HuH-7.5 (cell line): ENCODE results near the gene LPGAT1.

ENCODE experiments used
- DNase-seq: peaks from one replicate; pipeline ENCODE4 v3.0.0; 2011; ENCODE audit warnings: low spot score

LPGAT1 gene

GRCh38 chr1:211762206-211762605 lies 68.4 kb downstream of the LPGAT1 start:
- DNase-seq: no peak

GRCh38 chr1:211761400-211761799 lies 69.2 kb downstream of the LPGAT1 start:
- DNase-seq: no peak

- no peak for DNase-seq
These were observed 74.0 kb downstream of the LPGAT1 start for GRCh38 chr1:211756471-211757020.

DNA sequence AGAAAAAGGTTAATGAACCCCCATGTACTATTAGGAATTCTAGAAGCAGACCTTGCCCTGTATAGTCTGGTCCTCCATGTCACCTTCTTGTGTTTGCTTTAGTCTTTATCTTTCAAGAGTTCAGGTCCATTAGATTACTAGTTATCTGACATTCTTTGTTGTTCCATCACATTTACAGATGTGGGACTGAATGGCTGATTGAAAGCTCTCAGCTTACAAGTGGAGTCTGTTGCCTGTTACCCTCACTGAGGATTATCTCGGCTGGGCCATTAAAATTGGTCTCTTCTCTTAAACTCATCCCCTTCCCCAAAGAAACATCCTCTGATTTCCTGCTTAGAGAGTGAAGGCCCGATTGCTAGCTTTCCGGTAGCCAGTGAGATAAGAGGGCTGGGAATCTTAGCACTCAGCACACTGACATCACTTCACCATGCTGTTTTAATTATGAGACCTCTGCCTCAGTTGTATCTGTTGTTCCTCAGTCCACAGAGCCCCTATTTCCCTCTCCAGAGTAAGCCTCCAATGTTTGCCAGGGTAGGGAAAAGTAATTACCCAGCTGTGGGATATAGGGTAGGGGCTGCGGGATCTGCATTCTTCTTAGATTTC lies 76.8 kb downstream of the LPGAT1 start:
- DNase-seq: no peak

- no peak for DNase-seq
These were observed 77.5 kb downstream of the LPGAT1 start for GRCh38 chr1:211752951-211753486.

DNA sequence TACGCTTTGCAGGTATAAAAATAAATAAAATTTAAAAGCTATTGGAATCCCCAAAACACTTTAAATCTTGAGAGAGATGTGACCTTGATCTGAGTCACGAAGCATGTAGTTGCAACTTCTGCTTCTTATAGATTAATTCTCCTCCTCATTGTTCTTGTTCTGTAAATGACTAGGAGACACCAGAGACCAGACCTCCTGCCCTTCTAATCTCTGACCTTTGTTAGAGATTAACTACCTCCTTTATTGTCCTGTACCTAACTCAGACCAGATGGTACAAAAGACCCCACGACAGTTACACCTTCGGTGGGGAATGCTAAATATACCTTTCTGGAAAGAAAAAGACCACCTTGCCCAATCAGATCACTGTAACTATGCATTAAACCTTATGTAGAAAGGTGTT lies 78.2 kb downstream of the LPGAT1 start:
- no peak for DNase-seq

DNA sequence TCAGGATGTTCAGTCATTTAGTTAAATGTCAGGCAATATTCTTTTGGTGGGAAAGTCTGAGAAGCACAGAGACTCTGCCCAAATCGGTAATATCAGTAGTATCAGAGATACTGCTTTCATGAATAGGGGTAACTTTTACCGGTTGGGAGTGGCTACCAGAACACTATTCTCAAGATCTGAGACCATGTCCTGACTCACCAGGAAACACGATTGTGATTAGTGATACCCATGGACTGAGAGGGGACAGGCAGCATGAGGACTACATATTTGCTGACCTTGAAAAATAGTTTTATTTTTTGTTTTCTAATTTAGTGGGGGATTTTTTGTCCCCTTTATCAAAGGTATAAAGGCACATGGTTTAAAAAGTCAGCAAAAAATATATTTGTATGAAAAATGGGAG lies 79.1 kb downstream of the LPGAT1 start:
- no peak for DNase-seq

DNA sequence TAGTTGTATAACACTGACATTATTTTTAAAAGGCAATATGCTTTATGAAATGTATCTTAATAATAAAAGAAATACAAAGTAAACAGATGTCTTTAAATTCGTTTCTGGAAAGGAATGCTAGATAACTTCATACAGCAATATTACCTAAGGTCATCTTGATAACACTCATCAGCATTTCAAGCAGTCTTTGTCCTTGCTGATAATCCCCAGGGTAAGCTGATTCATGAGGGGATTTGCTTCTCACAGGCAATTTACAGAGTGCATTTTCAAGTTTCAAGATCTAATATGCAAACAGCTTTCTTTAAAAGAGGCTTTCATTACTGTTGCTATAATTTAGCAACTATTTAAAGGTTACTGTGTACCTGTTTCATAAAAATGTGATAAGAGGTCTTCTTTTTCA lies 80.0 kb downstream of the LPGAT1 start:
- no peak for DNase-seq

DNA sequence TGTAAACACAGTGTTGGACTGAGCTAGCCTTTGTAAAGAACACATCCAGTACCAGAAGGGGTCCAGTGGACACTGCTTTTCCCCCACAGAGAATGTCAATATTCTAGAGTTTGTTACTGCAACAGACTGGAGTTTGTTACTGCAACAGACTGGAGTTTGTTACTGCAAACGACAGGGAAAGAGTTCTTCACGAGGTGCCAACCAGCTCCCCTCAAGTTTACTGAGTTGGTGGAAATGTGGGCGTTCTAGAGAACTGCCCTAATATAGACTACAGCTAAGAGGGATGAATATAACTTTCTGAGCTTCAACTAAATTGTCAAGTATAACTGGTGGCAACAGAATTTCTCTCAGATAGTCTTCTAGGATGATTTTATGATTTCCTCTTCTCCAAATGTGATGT lies 81.3 kb downstream of the LPGAT1 start:
- DNase-seq: no peak

GRCh38 chr1:211748810-211749209 lies 81.8 kb downstream of the LPGAT1 start:
- no peak for DNase-seq

GRCh38 chr1:211742889-211743529 lies 87.6 kb downstream of the LPGAT1 start:
- no peak for DNase-seq

GRCh38 chr1:211742272-211742671 lies 88.3 kb downstream of the LPGAT1 start:
- no peak for DNase-seq

DNA sequence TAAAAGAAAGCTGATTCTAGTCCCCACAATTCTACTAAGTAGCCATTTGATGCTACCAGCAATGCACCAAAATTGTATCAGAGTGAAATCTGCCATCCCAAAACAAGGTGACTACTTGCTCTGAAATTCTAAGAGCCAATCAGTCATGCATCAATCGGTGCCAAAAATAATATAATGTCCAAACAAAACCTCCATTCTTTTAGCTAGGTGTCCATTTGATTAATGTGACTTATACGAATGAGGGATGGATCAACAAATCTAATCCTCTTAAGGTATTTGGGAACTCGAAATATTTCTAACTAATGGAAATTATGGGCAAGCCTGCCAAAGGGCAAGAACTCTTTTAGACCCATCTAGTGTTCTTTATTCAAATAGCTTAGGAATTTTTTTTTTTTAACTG lies 88.8 kb downstream of the LPGAT1 start:
- DNase-seq: no peak

DNA sequence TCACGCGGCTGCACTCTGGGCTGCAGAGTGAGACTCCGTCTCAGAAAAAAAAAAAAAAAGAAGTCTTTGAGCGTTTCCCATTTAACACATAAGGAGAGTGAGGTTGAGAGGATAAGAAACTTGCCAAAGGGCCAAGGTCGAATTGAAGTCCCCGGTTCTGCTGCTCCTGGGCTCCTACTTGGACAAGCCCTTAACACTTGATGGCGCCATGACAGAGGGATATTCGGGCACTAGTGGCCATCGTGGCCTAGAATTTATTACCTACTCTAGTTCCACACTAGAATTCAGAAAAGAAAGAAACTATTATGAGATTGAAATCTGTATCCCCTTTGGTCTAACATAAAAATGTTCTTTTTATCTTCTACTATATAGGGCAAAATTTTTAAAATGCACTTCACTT lies 89.4 kb downstream of the LPGAT1 start:
- DNase-seq: no peak

DNA sequence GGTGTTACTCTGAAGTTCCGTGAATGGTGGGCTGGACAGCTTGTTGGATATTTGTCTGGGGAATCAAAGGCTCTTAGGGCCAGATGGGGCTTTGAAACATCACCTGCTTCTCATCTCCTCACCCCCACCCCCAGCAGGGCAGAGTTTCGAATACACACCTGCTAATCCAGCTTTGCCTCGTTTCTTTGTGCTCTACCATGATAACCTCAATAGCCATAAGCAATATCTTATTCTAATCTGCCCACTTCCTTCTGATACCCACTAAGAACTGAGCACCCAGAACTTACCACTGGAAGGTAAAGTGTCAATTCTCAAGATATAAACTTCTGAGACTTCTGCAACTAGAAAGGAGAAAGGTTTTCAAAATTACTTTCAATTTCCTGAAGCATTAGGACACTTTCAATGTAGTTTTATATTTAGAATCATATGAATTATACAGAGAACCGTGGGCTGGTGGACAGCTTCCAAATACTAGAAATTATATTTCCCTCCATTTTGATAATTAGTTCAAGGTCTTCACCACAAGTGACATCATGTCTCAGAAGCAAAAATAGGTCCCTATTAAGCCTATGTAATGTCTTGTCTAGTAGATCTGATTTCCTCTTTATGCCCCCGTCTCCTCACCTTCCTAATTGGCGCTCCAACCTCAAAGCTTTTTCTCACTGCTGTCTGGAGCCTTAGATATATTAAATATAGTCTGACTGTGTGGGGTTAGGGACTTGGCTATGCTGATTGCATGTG lies 90.7 kb downstream of the LPGAT1 start:
- DNase-seq: no peak

DNA sequence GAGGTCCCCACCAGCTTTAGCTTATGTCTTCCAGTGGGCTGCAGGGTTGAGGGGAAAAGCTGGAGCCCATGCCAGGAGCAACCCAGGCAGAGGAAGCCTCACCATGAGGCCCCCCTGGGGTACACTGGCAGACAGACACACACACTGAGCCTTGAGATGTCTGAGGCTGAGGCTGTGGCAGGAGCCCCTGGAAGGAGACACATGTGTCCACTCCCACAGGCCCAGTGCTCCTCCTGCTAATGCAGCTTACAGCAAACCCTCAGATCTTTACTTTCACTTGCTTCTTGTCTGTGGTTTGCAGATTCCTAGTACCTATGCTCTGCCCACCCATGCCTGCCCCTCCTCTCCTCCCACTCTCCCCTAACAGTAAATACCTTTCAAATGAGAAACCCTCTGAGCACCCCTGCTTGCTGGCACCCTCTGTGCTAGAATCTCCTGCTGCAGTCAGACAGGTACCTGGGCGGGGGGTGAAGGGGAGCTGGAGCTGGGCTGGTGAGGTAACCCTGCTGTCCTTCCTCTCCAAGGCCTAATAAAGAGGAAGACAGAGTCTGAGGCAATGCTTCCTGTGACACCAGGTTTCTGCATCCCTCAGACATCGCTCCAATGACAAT lies 91.8 kb downstream of the LPGAT1 start:
- no peak for DNase-seq

DNA sequence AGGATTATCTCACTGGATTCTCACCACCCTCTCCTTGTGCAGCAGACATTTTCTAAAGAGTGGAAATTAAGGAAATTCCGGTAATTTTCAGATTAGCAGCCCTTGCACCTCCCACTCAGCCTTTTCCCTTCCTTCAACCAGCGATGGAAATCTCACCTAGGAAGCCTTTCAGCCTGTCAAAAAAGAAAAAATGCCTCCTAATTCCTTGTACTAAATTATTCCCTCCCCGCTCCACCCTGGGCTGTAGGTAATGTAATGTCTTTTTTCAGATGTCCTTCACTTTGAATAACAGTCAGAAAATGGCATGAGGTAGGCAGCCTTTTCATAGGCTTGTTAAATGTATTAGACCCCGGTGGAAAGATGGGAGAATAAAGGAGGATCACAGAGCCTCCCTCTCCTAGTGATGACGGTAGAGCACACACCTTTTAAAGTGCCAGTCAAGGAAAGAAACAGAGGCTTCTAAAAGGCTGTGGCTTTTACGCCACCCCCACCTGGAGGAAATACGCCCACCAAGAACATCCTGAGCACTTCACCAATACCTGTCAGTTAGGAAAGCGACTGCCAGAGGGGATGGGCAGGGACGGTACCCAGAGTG lies 92.4 kb downstream of the LPGAT1 start:
- DNase-seq: no peak

- DNase-seq: no peak
These were observed 93.2 kb downstream of the LPGAT1 start for GRCh38 chr1:211737115-211738035.

GRCh38 chr1:211736351-211736915 lies 94.1 kb downstream of the LPGAT1 start:
- no peak for DNase-seq
